ENCODE data around the gene ELOVL5.

Gene ELOVL5

GRCh38 chr6:53244958-53245357, 103.8 kb downstream of the ELOVL5 start:
- no peak for TF ChIP-seq CTCF (IDR thresholded peaks at IDR 0.05; ENCODE audit: low read depth, low read length, missing control alignments)
- in situ Hi-C loops (cut with HindIII; ENCODE audit: low pct_ligation_motif_present, low sequenced_read_pairs), result no loop called here
- Histone ChIP-seq H3K4me3 (ENCODE audit: low read depth, low read length) (no peak overlapping the region), H3K36me3 (replicated peaks) (no peaks in the 10 kb centered on the region), H3K27ac (no peak overlapping the region), H3K27me3 (replicated peaks) (no peaks in the 10 kb centered on the region)
- no peak for DNase-seq

GRCh38 chr6:53244399-53244931, 104.3 kb downstream of the ELOVL5 start:
- no peak overlapping the region for H3K27ac ChIP-seq
- in situ Hi-C loops (cut with HindIII; ENCODE audit: low pct_ligation_motif_present, low sequenced_read_pairs), result no loop called here
- no peaks in the 10 kb centered on the region for H3K36me3 ChIP-seq (replicated peaks)
- DNase-seq, result no peak
- no peak for TF ChIP-seq CTCF (IDR thresholded peaks at IDR 0.05; ENCODE audit: low read depth, low read length, missing control alignments)
- no peaks in the 10 kb centered on the region for H3K27me3 ChIP-seq (replicated peaks)
- H3K4me3 ChIP-seq (ENCODE audit: low read depth, low read length), result no peak overlapping the region

- TF ChIP-seq CTCF (IDR thresholded peaks at IDR 0.05; ENCODE audit: low read depth, low read length, missing control alignments), result no peak
- Histone ChIP-seq H3K27ac (no peak overlapping the region), H3K36me3 (replicated peaks) (no peaks in the 10 kb centered on the region), H3K27me3 (replicated peaks) (no peaks in the 10 kb centered on the region), H3K4me3 (ENCODE audit: low read depth, low read length) (no peak overlapping the region)
- no peak for DNase-seq
- in situ Hi-C loops (cut with HindIII; ENCODE audit: low pct_ligation_motif_present, low sequenced_read_pairs), result no loop called here
Measured at GRCh38 chr6:53241938-53242337, 106.8 kb downstream of the ELOVL5 start.

GRCh38 chr6:53240761-53241160, 108.0 kb downstream of the ELOVL5 start:
- TF ChIP-seq CTCF (IDR thresholded peaks at IDR 0.05; ENCODE audit: low read depth, low read length, missing control alignments), result no peak

GRCh38 chr6:53240139-53240538, 108.6 kb downstream of the ELOVL5 start:
- in situ Hi-C loops (cut with HindIII; ENCODE audit: low pct_ligation_motif_present, low sequenced_read_pairs), result no loop called here
- Histone ChIP-seq H3K27me3 (replicated peaks) (no peaks in the 10 kb centered on the region), H3K27ac (no peak overlapping the region), H3K36me3 (replicated peaks) (no peaks in the 10 kb centered on the region), H3K4me3 (ENCODE audit: low read depth, low read length) (no peak overlapping the region)
- no peak for TF ChIP-seq CTCF (IDR thresholded peaks at IDR 0.05; ENCODE audit: low read depth, low read length, missing control alignments)
- DNase-seq, result no peak

More at GRCh38 chr6:53240761-53241160, 108.0 kb downstream of the ELOVL5 start:
- H3K27ac ChIP-seq, result no peak overlapping the region
- no peaks in the 10 kb centered on the region for H3K27me3 ChIP-seq (replicated peaks)
- no peaks in the 10 kb centered on the region for H3K36me3 ChIP-seq (replicated peaks)
- no peak for DNase-seq
- in situ Hi-C loops (cut with HindIII; ENCODE audit: low pct_ligation_motif_present, low sequenced_read_pairs), result no loop called here
- no peak overlapping the region for H3K4me3 ChIP-seq (ENCODE audit: low read depth, low read length)

- in situ Hi-C loops (cut with HindIII; ENCODE audit: low pct_ligation_motif_present, low sequenced_read_pairs), result no loop called here
- no peak for DNase-seq
- H3K36me3 ChIP-seq (replicated peaks), result no peaks in the 10 kb centered on the region
- H3K27ac ChIP-seq, result no peak overlapping the region
- H3K4me3 ChIP-seq (ENCODE audit: low read depth, low read length), result no peak overlapping the region
- no peaks in the 10 kb centered on the region for H3K27me3 ChIP-seq (replicated peaks)
- TF ChIP-seq CTCF (IDR thresholded peaks at IDR 0.05; ENCODE audit: low read depth, low read length, missing control alignments), result no peak
Measured at GRCh38 chr6:53239526-53239925, 109.2 kb downstream of the ELOVL5 start.

Measured in brain microvascular endothelial cell (primary cell).